GM18909 (cell line): ENCODE results near the gene UNC5A.

ENCODE experiments used
- ATAC-seq: cut with Tn5 transposase; IDR thresholded peaks from one replicate; pipeline ENCODE4 v1.9.1; 2021; ENCODE audit warnings: mild to moderate bottlenecking; ENCODE audit not compliant: unreplicated experiment, poor library complexity

Gene UNC5A

DNA sequence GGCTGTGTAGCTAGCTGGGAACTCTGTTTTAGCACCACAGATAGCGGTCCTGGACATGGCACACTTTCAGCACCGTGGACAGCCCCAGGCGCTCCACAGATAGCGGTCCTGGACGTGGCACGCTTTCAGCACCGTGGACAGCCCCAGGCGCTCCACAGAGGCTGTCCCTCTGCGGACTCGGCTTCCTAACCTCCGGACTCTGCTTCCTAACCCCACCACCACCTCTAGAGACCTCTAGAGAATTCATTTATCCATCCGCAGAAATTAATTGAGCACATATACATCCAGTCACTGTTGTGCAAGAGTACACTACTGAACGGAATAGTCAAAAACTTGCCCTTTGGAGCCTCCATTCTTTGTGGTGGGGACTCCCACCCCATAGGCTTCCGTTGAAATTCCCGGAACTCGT, 27.4 kb downstream of the UNC5A start:
- ATAC-seq: no peak

DNA sequence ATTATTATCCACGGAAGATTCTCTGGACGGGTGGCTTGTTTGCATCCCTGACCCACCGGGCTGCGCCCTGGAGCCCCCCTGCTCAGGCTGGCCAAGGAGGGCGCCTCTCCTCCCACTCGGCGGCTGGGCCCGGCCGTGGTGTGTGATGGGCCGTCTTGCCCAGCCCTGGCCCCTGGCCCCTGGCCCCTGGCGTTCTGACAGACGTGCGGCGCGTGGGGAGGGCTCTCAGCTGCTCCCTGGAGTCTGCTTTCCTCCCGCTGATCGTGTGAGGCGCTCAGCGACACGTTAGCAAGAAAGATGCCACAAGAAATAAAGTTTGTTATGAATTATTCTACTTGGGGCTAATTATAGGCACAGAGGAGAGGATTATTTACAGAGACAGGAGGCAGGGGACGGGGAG, 33.3 kb downstream of the UNC5A start:
- ATAC-seq: no peak

DNA sequence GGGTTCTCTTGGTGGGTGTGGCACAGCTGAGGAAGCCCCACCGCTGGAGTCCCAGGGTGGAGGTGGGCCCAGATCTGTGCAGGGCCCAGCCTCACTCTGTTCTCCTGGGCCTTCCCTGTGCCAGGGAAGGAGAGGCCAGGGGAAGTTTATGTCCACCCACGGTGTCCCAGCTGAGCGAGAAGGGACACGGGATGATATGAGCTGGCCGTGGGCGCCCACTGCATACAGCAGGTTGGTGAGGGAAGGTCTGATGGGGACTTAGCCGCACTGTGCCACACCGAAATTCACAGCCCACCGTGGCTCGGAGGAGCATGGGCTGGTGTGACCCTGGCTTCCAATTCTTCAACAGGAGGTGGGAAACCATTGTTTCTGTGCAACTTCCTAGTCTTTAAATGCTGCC, 33.9 kb downstream of the UNC5A start:
- no peak for ATAC-seq

DNA sequence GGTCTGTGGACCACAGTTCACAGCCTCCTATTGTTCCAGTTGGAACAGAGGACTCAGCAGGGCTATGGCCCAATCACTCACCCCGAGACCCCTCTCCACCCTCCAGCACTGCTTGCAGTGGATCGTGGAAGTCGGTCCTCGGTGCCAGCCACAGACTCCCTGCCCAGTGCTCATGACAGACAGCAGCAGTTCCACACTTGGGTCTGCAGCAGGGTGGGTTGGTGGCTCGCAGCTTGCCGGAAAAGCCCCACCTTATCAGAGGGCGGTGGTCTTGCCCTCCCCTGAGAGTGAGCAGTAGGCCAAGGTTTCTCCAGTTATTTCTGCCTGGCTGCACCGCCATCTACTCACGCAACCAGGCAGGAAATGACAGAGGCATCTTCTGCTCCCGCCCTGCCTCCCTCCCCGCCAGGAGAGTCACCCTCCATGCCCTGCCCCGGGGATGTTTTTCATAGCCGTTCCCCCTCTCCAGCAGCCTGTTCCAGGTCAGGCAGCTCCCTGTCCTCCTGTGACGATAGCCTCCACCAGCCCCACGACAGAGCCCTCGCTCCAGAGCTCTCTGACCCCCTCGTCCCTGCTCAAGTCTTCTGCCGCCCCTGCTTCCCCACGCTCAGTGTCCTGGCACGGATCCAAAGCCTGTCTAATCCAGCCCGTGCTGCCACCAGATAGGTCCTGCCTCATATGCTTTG, 34.5 kb downstream of the UNC5A start:
- ATAC-seq: no peak

DNA sequence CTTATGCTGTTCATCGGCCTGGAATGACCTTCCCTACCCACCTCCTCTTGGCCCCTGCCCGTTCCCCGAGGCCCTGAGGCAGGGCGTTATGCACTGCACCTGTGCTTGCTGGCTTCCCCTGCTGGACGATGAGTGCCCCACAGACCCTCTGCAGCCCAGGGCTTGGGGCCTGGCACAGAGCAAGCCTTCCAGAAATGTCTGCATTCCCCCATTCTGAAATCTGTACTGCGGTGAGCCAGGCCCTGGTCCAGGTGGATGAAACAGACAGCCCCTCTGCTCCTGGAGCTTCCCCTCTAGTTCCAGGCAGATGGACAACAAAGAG, 35.0 kb downstream of the UNC5A start:
- ATAC-seq: no peak

DNA sequence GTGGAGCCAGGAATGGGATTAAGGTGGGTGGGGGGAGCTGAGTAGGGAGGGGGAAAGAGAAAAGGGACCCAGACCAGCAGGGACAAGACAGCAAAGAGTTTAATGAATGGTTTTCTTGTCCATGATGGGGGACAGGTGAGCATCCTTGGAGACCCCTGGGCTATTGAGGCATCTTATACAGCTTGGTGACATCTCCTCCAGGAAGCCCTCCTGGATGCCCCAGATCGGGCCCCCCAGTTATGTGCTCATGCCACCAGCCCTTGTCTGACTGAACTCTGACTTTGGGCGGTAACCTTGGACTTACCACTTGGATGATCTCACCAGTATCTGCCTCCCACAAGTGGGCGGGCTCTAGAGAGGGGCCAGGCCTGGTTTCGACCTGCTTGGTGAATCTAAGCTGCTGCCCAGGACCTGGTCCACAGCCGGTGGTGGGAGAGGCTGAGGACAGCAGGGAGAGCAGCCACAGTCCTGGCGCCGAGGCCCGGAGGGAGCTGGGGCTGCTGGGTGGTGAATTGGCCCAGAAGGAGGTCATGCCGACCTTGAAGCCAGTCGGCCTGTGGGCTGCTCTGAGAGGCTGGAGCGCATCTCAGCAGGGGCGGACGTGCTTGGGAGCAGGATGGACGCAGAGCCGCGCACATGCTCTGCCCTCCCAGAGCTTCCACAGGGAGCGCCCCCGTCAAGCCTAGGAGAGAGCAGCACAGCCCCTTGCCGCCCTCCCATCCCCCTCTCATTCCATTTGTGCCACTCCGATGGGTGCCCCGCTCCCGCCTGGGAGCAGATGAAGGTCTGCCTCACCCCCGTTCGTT, 36.2 kb downstream of the UNC5A start:
- no peak for ATAC-seq

DNA sequence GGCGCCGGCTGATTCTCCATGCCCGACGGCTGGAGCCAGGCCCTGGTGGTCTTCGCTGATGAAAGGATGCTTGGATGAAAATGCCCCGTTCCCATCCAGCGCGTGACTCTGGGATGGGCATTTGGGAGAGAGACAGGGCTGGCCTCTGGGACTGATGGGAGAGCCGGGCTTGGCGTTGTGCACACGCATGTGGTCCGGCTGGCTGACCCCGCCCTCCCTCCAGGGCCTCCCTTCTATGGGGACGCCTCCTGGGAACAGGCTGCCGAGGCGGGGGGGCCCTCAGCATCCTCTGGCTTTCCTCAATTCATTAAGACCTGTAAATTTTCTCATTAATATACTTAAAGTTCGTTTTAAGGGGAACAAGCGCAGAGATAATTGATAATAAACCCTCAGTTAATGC, 36.8 kb downstream of the UNC5A start:
- no peak for ATAC-seq

DNA sequence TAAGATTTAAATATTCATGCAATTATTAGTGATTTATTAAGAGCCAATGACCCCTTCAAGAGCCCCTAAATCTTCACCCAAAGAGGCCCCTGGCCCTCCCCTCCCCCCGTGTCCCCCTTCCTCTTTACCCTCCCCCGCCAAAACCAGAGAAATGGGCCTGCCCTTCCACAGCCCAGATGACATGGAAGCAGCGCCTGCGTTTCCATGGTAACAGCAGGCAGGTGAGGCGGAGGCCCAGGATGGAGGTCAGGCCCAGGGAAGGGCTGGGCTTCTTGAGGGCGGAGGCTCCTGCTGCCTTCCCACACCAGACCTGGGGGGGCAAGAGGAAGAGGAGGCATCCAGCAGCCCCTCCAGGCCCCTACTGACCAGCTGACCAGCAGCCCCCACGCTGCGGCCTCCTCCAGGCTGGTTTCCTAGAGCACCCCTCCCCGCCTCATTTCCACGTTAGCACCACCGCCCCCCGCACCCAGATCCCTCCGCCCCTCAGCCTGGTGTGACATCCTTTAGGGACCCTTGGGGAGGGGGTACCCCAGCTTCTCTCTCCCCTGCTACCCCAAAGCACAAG, 37.4 kb downstream of the UNC5A start:
- no peak for ATAC-seq

DNA sequence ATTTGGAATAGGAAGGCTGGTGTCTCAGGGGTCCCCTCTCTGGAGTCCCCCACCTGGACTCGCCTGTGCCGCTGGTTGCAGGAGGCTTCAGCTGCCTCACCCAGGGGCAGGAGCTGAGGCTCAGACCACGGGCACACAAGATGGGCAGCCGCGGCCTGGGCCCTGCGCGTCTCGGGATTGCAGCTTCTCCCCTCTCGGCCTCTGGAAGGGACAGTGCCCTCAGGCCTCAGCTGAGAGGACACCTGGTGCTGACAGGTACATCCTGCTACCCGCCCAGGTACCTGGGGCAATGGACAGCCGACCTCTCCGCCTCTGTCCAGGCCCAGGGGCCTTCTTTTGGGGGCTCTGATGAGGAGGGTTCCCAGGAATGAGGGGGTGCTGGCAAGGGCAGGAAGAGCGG, 38.3 kb downstream of the UNC5A start:
- ATAC-seq: no peak

DNA sequence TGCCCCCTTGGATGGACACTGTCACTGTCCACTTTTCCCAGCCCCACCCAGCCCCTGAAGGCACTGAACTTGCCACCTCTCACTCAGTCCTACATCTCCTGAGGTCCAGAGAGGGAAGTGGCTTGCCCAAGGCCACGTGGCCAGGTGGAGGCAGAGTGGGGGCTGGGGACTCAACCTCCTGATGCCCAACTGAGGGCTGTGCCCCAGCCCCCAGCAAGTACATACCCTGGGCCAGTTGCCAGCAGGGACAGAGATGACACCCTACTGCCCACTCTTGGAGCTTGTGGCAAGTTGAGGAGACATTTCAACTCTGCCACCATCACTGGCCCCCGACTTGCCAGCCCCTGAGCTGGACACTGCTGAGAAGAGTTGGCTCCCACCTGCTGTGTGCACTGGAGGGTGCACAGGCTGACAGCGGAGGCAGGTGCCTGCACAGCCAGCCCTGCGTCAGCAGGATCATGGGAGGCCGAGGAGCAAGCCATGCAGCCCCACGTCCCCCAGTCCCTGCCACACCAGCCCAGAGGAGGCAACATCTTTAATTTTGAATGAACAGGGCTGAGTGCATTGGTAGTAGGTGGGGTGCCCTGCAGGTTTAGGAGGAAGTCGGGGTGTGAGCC, 39.4 kb downstream of the UNC5A start:
- ATAC-seq: no peak

DNA sequence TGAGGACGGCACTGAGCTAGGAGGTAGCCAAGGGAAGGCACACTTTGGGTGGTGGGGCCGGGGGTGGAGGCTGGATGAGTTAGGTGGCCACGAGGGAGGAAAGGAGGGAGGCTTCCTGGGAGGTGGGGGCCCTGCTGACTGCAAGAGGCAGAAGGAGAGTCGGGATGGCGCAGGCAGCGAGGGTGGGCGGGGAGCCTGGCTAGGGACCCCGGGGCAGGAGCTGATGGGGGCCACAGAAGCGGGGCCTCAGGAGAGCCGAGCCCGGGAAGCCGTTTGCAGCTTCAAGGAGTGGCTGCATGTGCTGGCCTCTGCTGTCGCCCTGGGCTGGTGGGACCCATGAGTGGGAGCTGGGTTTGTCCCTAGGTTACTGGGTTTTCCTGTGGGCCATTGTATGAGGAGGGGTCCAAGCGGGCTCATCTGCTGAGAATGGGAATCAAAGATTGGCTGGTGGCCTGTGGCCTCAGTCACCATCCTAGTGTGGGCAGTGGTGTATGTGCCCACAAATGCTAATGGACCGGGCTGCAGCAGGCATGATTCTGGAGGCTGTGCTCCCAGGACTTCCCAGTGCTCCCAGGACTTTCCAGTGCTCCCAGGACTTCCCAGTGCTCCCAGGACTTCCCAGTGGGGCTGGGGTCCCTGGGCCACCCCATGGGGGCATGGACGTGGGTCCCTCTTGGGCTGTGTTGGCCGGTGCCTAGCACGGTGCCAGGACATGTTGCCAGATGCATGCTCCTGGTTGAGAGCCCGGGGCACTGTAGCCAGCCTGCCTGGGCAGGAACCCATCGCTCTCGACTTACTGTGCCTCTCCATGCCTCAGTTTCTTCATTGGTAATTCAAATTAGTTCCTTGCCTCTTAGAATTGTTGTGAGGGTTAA, 40.2 kb downstream of the UNC5A start:
- ATAC-seq: no peak

DNA sequence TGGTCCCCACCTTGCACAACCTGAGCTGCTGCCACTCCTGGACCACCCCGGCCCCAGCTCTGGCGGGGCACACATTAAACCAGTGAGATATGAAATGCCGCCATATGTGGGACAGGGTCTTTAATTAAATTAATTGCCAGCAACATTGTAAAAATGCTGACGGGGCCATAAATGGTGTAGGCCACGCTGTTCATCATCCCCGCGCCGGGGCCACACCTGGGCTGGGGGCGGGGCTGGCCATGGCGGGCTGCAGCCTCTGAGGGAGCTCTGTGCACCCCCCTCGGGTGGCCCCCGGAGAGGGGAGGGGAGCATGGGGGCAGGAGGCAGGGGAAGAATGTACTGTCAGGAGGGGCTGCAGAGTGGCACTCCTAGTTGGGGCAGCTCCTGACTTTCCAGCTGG, 41.0 kb downstream of the UNC5A start:
- no peak for ATAC-seq

DNA sequence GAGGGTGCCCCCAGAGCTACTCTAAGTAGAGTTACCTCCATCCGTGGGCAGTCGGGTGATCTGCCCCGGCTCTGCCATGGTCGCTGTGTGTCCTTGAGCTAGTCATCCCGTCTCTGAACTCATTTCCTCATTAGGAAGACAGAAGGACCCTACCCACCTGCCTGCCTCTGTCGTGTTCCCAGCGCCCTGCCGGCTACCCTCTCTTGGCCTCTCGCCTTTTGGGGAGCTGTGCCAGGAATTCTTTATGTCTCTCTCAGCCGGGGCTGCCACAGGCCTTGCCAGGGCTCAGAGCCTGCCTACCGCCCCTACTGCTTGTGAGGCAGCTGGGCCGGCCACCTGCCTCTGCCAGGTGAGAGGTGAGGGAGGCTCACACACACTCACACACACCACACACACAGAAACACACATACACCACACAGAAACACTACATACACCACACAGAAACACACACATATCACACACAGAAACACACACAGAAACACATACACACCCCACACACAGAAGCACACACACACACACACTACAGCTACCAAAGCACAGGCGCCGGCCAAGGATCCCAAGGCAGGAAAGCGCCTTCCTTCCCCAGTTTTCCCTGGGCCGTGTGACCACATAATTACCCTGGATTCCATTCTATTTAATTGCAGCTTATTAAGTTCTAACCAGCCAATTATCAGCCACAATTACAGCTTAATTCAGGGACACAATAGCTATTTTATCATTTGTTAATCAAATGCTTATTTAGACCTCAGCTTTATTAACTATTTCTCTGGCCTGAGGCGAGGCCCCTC, 41.7 kb downstream of the UNC5A start:
- ATAC-seq: no peak

DNA sequence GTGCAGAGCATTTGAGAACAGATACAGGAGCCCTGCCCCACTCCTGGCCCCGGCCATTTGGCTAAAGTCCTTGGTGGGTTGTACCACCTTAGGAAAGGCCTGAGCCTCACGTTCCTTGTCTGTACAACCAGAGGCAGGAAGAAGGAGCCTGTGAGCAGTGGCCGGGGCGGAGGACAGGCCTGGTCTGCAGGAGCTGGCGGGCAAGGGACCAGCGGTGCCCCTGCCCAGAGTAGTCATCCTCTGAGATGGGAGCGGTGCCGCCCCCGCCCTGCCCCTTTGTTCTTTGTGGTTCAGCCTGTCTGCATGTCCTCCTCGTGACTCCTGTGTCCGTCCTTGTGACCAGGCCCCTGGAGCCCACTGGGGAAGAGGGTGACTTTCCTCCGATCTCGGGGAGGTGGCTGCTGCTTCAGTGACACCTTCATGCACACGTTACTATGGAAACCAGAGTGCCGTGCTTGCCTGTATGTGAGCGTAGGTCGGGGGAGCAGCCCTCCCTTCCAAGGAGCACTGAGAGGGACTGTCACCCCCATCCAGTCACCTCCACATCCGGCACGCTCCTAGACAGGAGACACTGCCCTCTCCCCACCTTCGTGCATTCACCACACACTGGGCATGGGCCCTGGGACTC, 42.9 kb downstream of the UNC5A start:
- ATAC-seq: no peak

DNA sequence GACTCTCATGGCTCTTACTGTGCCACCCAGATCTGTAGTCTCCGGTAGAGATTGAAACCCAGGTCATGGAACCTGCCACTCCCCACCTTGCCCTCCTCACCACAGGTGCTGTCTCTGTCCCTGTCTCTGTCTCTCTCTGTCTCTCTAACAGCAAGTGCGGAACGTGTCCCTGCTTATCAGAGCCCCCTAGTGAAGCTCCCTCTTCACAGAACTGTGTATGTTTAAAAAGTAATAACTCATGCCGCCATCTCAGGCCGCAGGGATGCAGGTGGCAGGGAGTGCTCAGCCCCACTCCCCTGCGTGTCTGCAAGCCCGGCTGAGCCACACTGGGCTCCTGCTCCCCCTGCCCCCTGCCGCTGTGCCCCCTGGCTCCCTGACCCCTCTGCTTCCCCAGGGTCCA, 43.8 kb downstream of the UNC5A start:
- no peak for ATAC-seq

DNA sequence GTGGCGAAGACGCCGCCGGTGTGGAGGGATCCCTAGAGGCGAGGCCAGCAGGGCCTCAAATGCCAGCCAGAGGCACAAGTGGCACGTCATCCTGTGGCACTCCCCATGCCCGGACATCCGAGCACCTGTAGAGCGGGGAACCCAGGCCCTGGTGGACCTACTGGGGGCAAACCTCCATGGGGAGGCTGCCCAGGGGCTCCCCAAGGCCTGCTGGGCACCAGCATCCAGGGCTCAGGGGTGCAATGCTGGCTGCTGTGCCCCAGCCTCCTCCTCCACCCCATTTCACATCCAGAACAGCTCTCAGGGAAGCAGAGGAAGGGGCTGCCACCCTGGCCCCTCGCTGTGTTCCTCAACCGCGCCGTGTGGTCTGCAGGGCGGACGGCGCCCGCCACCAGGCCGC, 45.2 kb downstream of the UNC5A start:
- no peak for ATAC-seq

DNA sequence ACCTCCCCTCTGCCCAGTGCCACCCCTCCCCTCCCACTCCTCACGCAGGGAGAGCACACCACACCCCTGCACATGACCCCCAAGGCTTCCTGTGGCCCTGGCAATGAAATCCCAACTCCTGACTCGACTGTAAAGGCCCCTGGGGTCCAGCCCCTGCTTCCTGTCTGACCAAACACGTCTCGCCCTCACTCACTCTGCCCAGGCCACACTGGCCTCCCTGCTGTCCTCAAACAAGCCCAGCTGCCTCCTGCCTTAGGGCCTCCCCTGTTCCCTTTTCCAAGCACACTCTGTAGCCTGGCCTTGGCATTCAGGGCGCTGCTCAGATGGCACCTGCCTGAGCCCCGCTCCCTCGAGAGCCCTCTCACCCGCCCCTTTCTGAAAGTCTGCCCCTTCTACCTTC, 46.4 kb downstream of the UNC5A start:
- ATAC-seq: no peak

DNA sequence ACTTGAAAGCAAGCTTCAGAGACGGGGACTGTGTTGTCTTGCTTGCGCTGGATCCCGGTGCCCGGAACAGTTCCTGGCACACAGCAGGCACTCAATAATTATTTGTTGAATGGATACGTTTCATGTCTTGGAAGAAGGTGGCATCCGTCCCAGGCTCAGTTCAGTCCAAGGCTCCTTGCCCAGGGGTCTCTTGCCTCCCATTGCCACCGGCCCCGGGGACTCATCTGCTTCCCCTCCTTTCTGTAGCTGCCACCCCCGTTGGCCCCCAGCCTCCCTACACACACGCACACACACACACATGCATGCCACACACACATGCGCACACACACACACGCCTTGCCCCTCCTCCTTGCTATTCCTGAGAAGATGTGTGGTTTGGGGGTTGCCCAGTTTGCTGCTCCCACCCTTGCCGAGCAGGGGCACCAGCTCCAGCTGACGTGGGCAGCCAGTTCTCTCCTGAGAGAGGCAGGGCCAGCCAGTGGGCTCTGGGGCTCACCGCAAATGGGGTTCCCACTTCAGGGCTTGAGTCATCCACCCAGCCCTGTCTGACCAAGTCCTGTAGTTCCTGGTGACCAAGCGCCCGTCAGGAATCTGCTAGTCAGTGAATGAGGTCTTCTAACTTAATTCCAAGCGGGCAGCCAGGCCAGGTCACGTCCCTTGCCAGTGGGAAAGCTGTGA, 47.0 kb downstream of the UNC5A start:
- no peak for ATAC-seq

DNA sequence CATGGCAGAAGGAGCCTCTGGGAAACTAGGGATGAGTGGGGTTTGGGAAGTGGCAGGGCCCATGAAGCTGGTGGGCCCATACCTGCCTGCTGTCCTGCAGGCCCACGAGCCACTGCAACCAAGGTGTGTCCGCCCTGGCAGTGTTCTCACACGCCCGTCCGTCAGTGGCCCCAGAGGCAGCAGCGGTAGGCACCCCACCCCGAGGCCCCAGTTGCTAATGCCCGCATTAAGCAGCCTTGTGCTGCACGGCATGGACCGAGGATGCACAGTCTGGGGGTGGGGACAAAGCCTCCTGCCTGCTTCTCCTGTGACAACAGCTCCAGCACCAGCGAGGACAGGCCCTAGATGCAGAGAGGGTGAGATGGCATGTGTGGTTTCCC, 47.5 kb downstream of the UNC5A start:
- ATAC-seq: no peak
